Peyer's patch (tissue), 4 donors: Measurements from ENCODE around the gene HIPK3.

Source experiments
- POLR2A ChIP-seq, 2 donors: fragments of 450-650 bp; IDR thresholded peaks; one replicate each; pipeline ENCODE4 v1.5.1; 2017; ENCODE audit warnings: antibody characterized with exemption in 2 of 2, mild to moderate bottlenecking in 2 of 2, moderate library complexity in 2 of 2
- TF ChIP-seq, protein P1 (sequence below), 6 experiments: fragments of 450-650 bp in 4 of 6; fragments of 200-600 bp in 2 of 6; sonication (generic) in 1 of 6; IDR thresholded peaks; one replicate each; pipeline ENCODE4 v1.5.1; 2017 to 2019; ENCODE audit warnings: antibody characterized with exemption in 6 of 6, mild to moderate bottlenecking in 3 of 6, moderate library complexity in 1 of 6

DNA sequence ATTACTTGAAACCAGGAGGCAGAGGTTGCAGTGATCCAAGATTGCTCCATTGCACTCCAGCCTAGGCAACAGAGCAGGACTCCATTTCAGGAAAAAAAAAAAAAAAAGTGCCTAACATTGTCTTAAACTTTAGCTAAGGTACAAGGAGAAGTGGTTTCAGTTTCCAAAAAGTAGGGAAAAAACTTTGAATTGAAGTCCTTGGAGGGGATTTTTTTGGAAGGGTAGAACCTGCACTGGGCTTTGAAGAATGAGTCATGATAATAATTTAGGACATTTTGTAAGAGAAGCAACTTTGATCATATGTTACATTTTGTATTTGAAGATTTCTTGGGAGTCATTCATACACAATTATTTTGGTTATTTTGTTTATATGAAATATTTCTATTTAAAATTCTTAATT, 31.8 kb upstream of the HIPK3 start:
- TF ChIP-seq, protein P1, sequence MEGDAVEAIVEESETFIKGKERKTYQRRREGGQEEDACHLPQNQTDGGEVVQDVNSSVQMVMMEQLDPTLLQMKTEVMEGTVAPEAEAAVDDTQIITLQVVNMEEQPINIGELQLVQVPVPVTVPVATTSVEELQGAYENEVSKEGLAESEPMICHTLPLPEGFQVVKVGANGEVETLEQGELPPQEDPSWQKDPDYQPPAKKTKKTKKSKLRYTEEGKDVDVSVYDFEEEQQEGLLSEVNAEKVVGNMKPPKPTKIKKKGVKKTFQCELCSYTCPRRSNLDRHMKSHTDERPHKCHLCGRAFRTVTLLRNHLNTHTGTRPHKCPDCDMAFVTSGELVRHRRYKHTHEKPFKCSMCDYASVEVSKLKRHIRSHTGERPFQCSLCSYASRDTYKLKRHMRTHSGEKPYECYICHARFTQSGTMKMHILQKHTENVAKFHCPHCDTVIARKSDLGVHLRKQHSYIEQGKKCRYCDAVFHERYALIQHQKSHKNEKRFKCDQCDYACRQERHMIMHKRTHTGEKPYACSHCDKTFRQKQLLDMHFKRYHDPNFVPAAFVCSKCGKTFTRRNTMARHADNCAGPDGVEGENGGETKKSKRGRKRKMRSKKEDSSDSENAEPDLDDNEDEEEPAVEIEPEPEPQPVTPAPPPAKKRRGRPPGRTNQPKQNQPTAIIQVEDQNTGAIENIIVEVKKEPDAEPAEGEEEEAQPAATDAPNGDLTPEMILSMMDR (IDR thresholded peaks at IDR 0.05) = no peak
- no peak for TF ChIP-seq POLR2A (IDR thresholded peaks at IDR 0.05)
